CD4-positive, CD25-positive, alpha-beta regulatory T cell (primary cell): ENCODE results near the gene OVOL2. TPM values are rescaled to one million over a fixed set of nuclear protein-coding genes. Genes with fewer than 3 reads are reported as not detected.
"Not testable (repeated sequence)": the region's sequence is repeated elsewhere in the genome, so short reads cannot be mapped to it uniquely, and the experiment has no call there.

Source experiments
- ATAC-seq, 2 donors: fragments of 150-1000 bp; cut with Tn5 transposase; one replicate each; pipeline ENCODE4 v1.10.0; 2021; ENCODE audit warnings: low read depth in 2 of 2, moderate number of reproducible peaks in 2 of 2, moderate library complexity in 1 of 2
- DNase-seq, 3 donors: peaks; one replicate each; pipeline versions ENCODE4 v3.0.0 to v3.0.0-alpha.2; 2012 to 2022; ENCODE audit warnings: mixed read lengths in 1 of 3
- H3K27ac ChIP-seq: one replicate; pipeline ENCODE4 v1.7.0; 2013; ENCODE audit warnings: mild to moderate bottlenecking, low read length; ENCODE audit not compliant: insufficient read depth, poor library complexity, severe bottlenecking
- H3K27me3 ChIP-seq: one replicate; pipeline ENCODE4 v1.7.0; 2013; ENCODE audit warnings: low read length; ENCODE audit not compliant: control insufficient read depth, insufficient read depth
- H3K36me3 ChIP-seq: one replicate; pipeline ENCODE4 v1.7.0; 2013; ENCODE audit warnings: mild to moderate bottlenecking, low read length, moderate library complexity; ENCODE audit not compliant: control insufficient read depth, insufficient read depth
- H3K4me1 ChIP-seq: 2 replicates; pipeline ENCODE4 v1.7.0; 2013; ENCODE audit warnings: mild to moderate bottlenecking, low read length; ENCODE audit not compliant: insufficient read depth, control insufficient read depth, poor library complexity, severe bottlenecking
- H3K4me3 ChIP-seq: one replicate; pipeline ENCODE4 v1.7.0; 2013; ENCODE audit warnings: low read depth, mild to moderate bottlenecking, low read length, moderate library complexity
- H3K9me3 ChIP-seq, 2 experiments: 1 replicate in 1 of 2; 2 replicates in 1 of 2; pipeline ENCODE4 v1.7.0; 2013; ENCODE audit warnings: low read length in 2 of 2, mild to moderate bottlenecking in 1 of 2, moderate library complexity in 1 of 2; ENCODE audit not compliant: control insufficient read depth in 2 of 2
- H3K27ac Mint-ChIP-seq, 3 donors: one replicate each; pipeline ENCODE4 v1.8.0; 2020 to 2022; ENCODE audit warnings: mild to moderate bottlenecking in 3 of 3, mixed read lengths in 3 of 3, moderate library complexity in 2 of 3
- H3K27me3 Mint-ChIP-seq: one replicate; pipeline ENCODE4 v1.8.0; 2022; ENCODE audit warnings: mild to moderate bottlenecking, mixed read lengths
- H3K36me3 Mint-ChIP-seq: one replicate; pipeline ENCODE4 v1.8.0; 2020; ENCODE audit warnings: mixed read lengths
- H3K4me1 Mint-ChIP-seq, 4 donors: one replicate each; pipeline ENCODE4 v1.8.0; 2020 to 2022; ENCODE audit warnings: mixed read lengths in 4 of 4, mild to moderate bottlenecking in 1 of 4
- H3K4me3 Mint-ChIP-seq, 4 donors: one replicate each; pipeline ENCODE4 v1.8.0; 2020 to 2022; ENCODE audit warnings: mild to moderate bottlenecking in 4 of 4, mixed read lengths in 4 of 4, moderate library complexity in 3 of 4
- H3K9me3 Mint-ChIP-seq, 7 donors: one replicate each; pipeline ENCODE4 v1.8.0; 2020 to 2022; ENCODE audit warnings: mixed read lengths in 7 of 7, mild to moderate bottlenecking in 3 of 7, moderate library complexity in 2 of 7
- polyA plus RNA-seq, 4 donors: library from polyadenylated mRNA; unstranded; fragments of 300-500 nt; fragmentation: Illumina TruSeq; gene quantifications; one replicate each; pipeline ENCODE4 v1.2.3, GENCODE V29; 2021
- total RNA-seq: library from RNA; stranded (reverse); gene quantifications from one replicate; pipeline ENCODE4 v1.2.3, GENCODE V29; 2022

OVOL2 gene
- total and polyA plus RNA-seq, 5 donors from 2014 or later = not detected

DNA sequence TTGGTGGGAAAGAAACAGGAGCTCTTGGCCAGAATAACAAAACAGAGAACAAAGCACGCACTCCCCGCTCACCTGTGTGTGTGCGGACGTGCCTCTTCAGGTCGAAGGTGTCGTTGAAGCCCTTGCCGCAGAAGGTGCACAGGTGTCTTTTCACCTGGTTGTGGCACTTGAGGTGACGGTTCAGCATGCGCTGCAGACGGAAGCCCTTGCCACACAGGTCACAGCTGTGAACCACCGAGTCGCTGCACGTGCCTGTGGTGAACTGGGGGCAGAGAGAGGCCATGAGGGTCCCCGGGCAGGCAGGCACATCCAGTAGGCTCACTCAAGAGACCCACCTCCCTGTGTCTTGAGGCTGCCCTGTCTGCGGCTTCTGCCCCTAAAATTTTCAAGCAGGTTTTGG, 16.3 kb downstream of the OVOL2 start:
- ATAC-seq = no peak
- Mint-ChIP-seq H3K27me3 (peaks cover 6% of the 10 kb centered on the region), H3K4me1 (no peaks in the 10 kb centered on the region), H3K27ac (no peak overlapping the region), H3K4me3 (no peak overlapping the region), H3K9me3 (peaks cover 0 to 12% (median 0%) of the 10 kb centered on the region in 7 donors), H3K36me3 (no peaks in the 10 kb centered on the region)
- no peak overlapping the region for H3K4me3 ChIP-seq
- DNase-seq = no peak
- H3K4me1 ChIP-seq = no peaks in the 10 kb centered on the region
- no peaks in the 10 kb centered on the region for H3K27me3 ChIP-seq
- H3K9me3 ChIP-seq = no peaks in the 10 kb centered on the region
- H3K36me3 ChIP-seq = no peaks in the 10 kb centered on the region
- no peak overlapping the region for H3K27ac ChIP-seq

DNA sequence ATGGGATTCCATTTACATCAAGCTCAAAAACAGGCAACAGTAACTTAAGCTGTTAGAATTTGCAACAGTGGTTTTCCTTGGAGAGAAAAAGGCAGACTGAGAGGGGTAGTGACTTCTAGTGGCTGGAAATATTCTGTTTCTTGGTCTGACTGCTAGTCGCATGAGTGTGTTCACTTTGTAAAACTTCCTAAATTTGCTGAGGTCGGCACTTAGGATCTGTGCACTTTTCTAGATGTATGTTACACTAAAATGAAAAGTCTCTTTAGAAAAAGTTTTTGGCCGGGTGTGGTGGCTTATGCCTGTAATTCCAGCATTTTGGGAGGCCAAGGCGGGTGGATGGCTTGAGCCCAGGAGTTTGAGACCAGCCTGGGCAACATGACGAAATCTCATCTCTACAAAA, 18.7 kb downstream of the OVOL2 start:
- peaks cover 0 to 11% (median 0%) of the 10 kb centered on the region in 7 donors for H3K9me3 Mint-ChIP-seq
- no peak overlapping the region for H3K4me3 Mint-ChIP-seq
- Histone ChIP-seq H3K36me3 (no peaks in the 10 kb centered on the region), H3K9me3 (no peaks in the 10 kb centered on the region), H3K27ac (no peak overlapping the region), H3K27me3 (no peaks in the 10 kb centered on the region), H3K4me1 (no peaks in the 10 kb centered on the region), H3K4me3 (no peak overlapping the region)
- no peaks in the 10 kb centered on the region for H3K4me1 Mint-ChIP-seq
- H3K27ac Mint-ChIP-seq = no peak overlapping the region
- no peak for ATAC-seq
- DNase-seq = no peak
- H3K27me3 Mint-ChIP-seq = peaks cover 8% of the 10 kb centered on the region
- H3K36me3 Mint-ChIP-seq = no peaks in the 10 kb centered on the region

DNA sequence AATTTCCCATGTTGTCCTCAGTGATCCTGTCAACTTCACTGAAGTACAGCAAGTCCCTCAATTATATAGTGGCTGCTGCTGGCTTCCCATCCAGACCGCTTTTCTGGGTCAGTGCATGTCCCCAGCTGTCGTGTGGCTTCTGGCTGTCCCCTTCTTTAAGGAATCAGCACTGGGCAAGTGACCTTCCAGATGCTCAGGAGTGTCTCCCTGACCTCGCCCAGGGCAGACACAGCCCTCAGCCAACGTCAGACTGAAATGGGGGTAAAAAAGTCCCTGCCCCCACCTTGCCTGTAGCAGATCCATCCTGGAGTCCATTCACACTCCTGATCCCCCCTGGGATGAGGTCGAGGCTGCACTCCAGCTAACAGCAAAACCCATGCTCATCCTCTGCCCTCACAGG, 23.7 kb downstream of the OVOL2 start:
- Histone ChIP-seq H3K27me3 (no peaks in the 10 kb centered on the region), H3K4me1 (no peaks in the 10 kb centered on the region), H3K4me3 (no peak overlapping the region), H3K27ac (no peak overlapping the region), H3K9me3 (no peaks in the 10 kb centered on the region), H3K36me3 (no peaks in the 10 kb centered on the region)
- DNase-seq (no peak), ATAC-seq (no peak)
- Mint-ChIP-seq H3K27me3 (peaks cover 8% of the 10 kb centered on the region), H3K36me3 (no peaks in the 10 kb centered on the region), H3K27ac (no peak overlapping the region), H3K9me3 (no peaks in the 10 kb centered on the region), H3K4me3 (no peak overlapping the region), H3K4me1 (no peaks in the 10 kb centered on the region)

DNA sequence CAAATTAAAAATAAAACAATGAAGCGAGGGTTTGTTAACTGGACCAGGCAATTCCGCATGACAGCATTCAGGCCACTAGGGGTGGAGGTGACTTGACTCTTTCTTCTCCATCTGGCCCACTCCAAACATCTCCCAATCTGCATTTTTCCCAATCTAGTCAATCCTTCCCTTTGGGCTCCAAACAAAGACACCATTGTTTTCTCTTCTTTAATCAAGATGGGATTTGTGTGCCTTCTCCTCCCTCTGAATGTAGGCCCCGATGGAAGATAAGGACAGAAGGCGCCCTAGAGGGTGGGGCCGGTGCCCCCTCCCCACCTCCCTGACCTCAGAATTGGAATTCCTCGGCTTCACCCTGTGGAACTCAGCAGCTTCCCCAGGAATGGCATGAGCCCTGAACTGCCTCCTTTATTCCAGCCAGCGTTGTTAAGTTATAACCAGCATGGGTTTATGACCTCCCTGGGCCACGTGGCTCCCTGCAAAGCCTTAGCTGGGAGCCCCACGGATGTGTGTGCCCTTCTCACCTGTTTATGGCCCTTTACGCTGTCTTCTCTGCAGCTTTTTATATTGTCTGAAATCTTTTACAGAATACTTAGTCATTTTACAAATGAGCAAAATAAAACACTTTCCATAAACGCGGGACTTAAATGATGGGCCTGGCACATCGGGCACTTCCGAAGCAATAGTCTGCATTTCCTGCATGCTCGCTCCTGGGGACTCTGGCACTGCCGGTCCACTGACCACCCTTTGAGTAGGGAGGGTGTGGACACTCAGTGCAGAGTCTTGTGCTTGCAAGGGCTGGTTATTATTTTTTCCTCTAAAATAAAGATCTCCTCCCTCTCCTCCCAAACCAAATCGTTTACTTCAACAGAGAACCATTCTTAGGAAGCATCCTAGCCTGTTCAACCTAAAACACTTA, 24.5 kb downstream of the OVOL2 start:
- Mint-ChIP-seq H3K4me1 (no peaks in the 10 kb centered on the region), H3K9me3 (no peaks in the 10 kb centered on the region), H3K27me3 (peaks cover 8% of the 10 kb centered on the region), H3K4me3 (no peak overlapping the region), H3K27ac (no peak overlapping the region), H3K36me3 (no peaks in the 10 kb centered on the region)
- Histone ChIP-seq H3K27me3 (no peaks in the 10 kb centered on the region), H3K27ac (no peak overlapping the region), H3K9me3 (no peaks in the 10 kb centered on the region), H3K4me3 (no peak overlapping the region), H3K4me1 (no peaks in the 10 kb centered on the region), H3K36me3 (no peaks in the 10 kb centered on the region)
- DNase-seq = no peak
- ATAC-seq = no peak

DNA sequence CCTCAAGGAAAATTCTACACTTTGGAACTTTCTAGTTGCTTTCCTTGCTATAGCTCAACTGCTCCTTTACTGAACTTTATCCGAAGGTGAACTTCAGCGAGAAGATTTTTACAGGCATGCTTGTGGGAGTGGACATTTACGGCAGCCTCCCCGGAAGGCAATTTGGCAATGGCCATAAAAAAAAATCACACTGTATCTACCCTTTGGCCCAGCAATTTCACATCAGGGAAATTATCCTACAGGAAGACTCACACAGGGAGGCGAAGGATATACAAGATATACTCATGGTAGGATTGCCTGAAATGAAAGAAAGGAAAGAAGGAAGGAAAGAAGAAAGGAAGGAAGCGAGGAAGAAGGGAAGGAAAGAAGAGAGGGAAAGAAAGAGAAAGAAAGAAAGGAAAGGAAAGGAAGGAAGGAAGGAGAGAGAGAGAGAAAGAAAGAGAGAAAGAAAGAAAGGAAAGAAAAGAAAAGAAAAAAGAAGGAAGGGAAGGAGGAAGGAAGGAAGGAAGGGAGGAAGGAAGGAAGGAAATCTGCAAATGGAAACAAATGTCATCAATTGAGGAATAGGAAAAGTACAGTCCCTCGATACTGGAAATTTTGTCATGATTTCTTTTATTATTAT, 25.7 kb downstream of the OVOL2 start:
- no peak for DNase-seq
- Histone ChIP-seq H3K4me1 (no peaks in the 10 kb centered on the region), H3K9me3 (no peaks in the 10 kb centered on the region), H3K36me3 (no peaks in the 10 kb centered on the region), H3K27ac (no peak overlapping the region), H3K4me3 (no peak overlapping the region), H3K27me3 (no peaks in the 10 kb centered on the region)
- no peak for ATAC-seq
- Mint-ChIP-seq H3K4me3 (no peak overlapping the region), H3K4me1 (no peaks in the 10 kb centered on the region), H3K27me3 (peaks cover 8% of the 10 kb centered on the region), H3K36me3 (no peaks in the 10 kb centered on the region), H3K9me3 (no peaks in the 10 kb centered on the region), H3K27ac (no peak overlapping the region)

DNA sequence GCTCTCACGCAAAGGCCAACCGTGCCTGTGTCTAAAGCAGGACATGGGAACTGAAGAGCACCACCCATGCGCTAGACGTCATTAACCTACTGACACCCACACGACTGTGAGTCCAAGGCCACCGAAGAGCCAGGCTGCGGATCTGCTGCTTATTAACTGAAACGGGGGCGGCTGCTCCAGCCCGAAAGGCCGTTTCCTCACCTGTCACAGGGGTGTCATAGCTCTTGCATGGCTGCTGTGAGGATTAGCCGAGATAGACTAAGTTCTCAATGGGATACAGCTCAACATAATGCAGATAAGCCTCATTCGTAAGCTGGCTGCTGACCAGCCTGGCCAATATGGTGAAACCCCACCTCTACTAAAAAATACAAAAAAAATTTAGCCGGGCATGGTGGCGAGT, 26.7 kb downstream of the OVOL2 start:
- ATAC-seq = no peak
- no peaks in the 10 kb centered on the region for H3K9me3 ChIP-seq
- H3K27ac ChIP-seq = no peak overlapping the region
- H3K4me1 Mint-ChIP-seq = no peaks in the 10 kb centered on the region
- H3K27ac Mint-ChIP-seq = no peak overlapping the region
- H3K4me3 ChIP-seq = no peak overlapping the region
- H3K4me3 Mint-ChIP-seq = no peak overlapping the region
- H3K9me3 Mint-ChIP-seq = peaks cover 0 to 2% (median 0%) of the 10 kb centered on the region in 7 donors
- peaks cover 8% of the 10 kb centered on the region for H3K27me3 Mint-ChIP-seq
- H3K36me3 ChIP-seq = no peaks in the 10 kb centered on the region
- no peaks in the 10 kb centered on the region for H3K27me3 ChIP-seq
- no peaks in the 10 kb centered on the region for H3K36me3 Mint-ChIP-seq
- DNase-seq = no peak
- H3K4me1 ChIP-seq = no peaks in the 10 kb centered on the region

DNA sequence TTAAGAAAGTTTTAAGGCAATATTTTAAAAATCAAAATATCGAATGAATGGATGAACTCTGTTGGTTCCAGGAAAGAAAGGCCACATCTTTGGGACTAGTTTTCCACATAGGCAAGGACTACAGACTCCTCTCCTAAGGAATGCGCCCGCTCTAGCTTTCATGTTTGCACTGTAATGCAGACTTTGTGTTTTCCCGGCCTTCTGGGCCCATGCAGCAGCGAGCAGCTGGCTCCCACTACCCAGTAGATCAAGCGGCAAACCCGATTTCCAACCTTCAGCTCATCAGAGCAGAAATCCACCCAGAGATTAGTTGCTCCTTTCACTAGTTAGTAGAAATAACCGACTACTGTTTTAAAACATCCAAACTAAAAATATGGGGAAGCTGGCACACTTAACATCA, 27.7 kb downstream of the OVOL2 start:
- no peaks in the 10 kb centered on the region for H3K36me3 ChIP-seq
- Mint-ChIP-seq H3K4me3 (no peak overlapping the region), H3K27ac (no peak overlapping the region), H3K9me3 (peaks cover 0 to 2% (median 0%) of the 10 kb centered on the region in 7 donors), H3K4me1 (no peaks in the 10 kb centered on the region), H3K36me3 (no peaks in the 10 kb centered on the region), H3K27me3 (peaks cover 7% of the 10 kb centered on the region)
- no peak overlapping the region for H3K4me3 ChIP-seq
- H3K4me1 ChIP-seq = no peaks in the 10 kb centered on the region
- no peak overlapping the region for H3K27ac ChIP-seq
- DNase-seq (no peak), ATAC-seq (no peak)
- H3K9me3 ChIP-seq = no peaks in the 10 kb centered on the region
- H3K27me3 ChIP-seq = no peaks in the 10 kb centered on the region

DNA sequence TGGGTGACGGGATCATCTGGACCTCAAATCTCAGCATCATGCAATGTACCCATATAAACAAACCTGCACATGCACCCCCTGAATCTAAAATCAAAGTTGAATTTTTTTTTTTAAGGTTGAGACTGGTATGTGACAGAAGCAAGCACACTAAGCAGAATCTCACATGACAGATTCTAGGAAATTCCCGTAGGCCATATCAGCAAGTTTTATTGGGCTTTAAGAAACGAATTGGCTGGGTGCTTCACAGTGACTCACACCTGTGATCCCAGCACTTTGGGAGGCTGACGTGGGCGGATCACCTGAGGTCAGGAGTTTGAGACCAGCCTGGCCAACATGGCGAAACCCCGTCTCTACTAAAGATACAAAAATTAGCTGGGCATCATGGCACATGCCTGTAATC, 30.7 kb downstream of the OVOL2 start:
- not testable (repeated sequence) for H3K36me3 Mint-ChIP-seq, H3K27me3 Mint-ChIP-seq, H3K4me1 Mint-ChIP-seq, H3K27ac Mint-ChIP-seq, H3K9me3 ChIP-seq, DNase-seq, H3K9me3 Mint-ChIP-seq, H3K27me3 ChIP-seq, H3K27ac ChIP-seq, H3K4me3 Mint-ChIP-seq, H3K4me3 ChIP-seq, H3K4me1 ChIP-seq, H3K36me3 ChIP-seq, ATAC-seq
